Stimulated activated CD4-positive, alpha-beta T cell treated with anti-CD3 and anti-CD28 coated beads, TNF-alpha, amount 100 ng/mL, for 24 hours (primary cell): Measurements from ENCODE around the gene TTN.

Experiments used
- DNase-seq, 3 experiments: peaks; one replicate each; pipeline ENCODE4 v3.0.0-alpha.2; 2020; ENCODE audit warnings: low read depth in 3 of 3

The TTN gene

GRCh38 chr2:178734518-178734917 lies 72.7 kb downstream of the TTN start:
- no peak for DNase-seq

GRCh38 chr2:178733975-178734374 lies 73.2 kb downstream of the TTN start:
- DNase-seq = no peak

GRCh38 chr2:178732913-178733312 lies 74.3 kb downstream of the TTN start:
- no peak for DNase-seq

GRCh38 chr2:178731300-178731699 lies 75.9 kb downstream of the TTN start:
- no peak for DNase-seq

- no peak for DNase-seq
Measured at GRCh38 chr2:178730049-178730448, 77.2 kb downstream of the TTN start.

- DNase-seq = no peak
Measured at GRCh38 chr2:178723786-178724346, 83.4 kb downstream of the TTN start.

GRCh38 chr2:178722296-178722695 lies 84.9 kb downstream of the TTN start:
- DNase-seq = no peak

GRCh38 chr2:178718988-178719387 lies 88.2 kb downstream of the TTN start:
- no peak for DNase-seq

GRCh38 chr2:178718283-178718682 lies 88.9 kb downstream of the TTN start:
- no peak for DNase-seq

- no peak for DNase-seq
Measured at GRCh38 chr2:178716394-178716793, 90.8 kb downstream of the TTN start.

- no peak for DNase-seq
Measured at GRCh38 chr2:178715366-178715765, 91.9 kb downstream of the TTN start.

GRCh38 chr2:178707476-178707875 lies 99.7 kb downstream of the TTN start:
- no peak for DNase-seq

GRCh38 chr2:178704876-178705275 lies 102.3 kb downstream of the TTN start:
- DNase-seq = no peak

GRCh38 chr2:178702361-178702760 lies 104.9 kb downstream of the TTN start:
- no peak for DNase-seq

- DNase-seq = no peak
Measured at GRCh38 chr2:178700922-178701342, 106.3 kb downstream of the TTN start.

GRCh38 chr2:178700136-178700535 lies 107.1 kb downstream of the TTN start:
- DNase-seq = no peak

- DNase-seq = no peak
Measured at GRCh38 chr2:178692845-178693244, 114.4 kb downstream of the TTN start.

GRCh38 chr2:178689808-178690207 lies 117.4 kb downstream of the TTN start:
- DNase-seq = no peak

GRCh38 chr2:178683877-178684276 lies 123.3 kb downstream of the TTN start:
- DNase-seq = no peak

- DNase-seq = no peak
Measured at GRCh38 chr2:178681081-178681480, 126.1 kb downstream of the TTN start.

GRCh38 chr2:178679891-178680290 lies 127.3 kb downstream of the TTN start:
- no peak for DNase-seq

GRCh38 chr2:178677599-178677998 lies 129.6 kb downstream of the TTN start:
- no peak for DNase-seq

GRCh38 chr2:178676046-178676445 lies 131.2 kb downstream of the TTN start:
- DNase-seq = no peak

GRCh38 chr2:178674122-178674521 lies 133.1 kb downstream of the TTN start:
- DNase-seq = no peak
